Esophagus muscularis mucosa (tissue), 4 donors: Measurements from ENCODE around the gene CDK4. TPM values are rescaled to one million over a fixed set of nuclear protein-coding genes. Genes with fewer than 3 reads are reported as not detected.

Experiments
- DNase-seq: peaks from one replicate; pipeline ENCODE4 v3.0.0-alpha.2; 2017; ENCODE audit errors: extremely low spot score
- H3K27ac ChIP-seq, 4 donors: fragments of 200-600 bp; sonication (generic); replicated peaks in 1 of 4; 1 replicate in 3 of 4; 2 replicates in 1 of 4; pipeline ENCODE4 v1.5.1; 2016 to 2019; ENCODE audit warnings: mild to moderate bottlenecking in 1 of 4
- H3K27me3 ChIP-seq, 4 donors: fragments of 200-600 bp; sonication (generic); one replicate each; pipeline versions ENCODE4 v1.5.1 to v1.6.0; 2016 to 2019
- H3K36me3 ChIP-seq, 4 donors: fragments of 200-600 bp; sonication (generic); one replicate each; pipeline ENCODE4 v1.5.1; 2016 to 2019
- H3K4me1 ChIP-seq, 4 donors: fragments of 200-600 bp; sonication (generic); one replicate each; pipeline ENCODE4 v1.5.1; 2016 to 2019
- H3K4me3 ChIP-seq, 4 donors: fragments of 200-600 bp; sonication (generic); 1 replicate in 2 of 4; 2 replicates in 2 of 4; pipeline ENCODE4 v1.5.1; 2016 to 2019; ENCODE audit warnings: mild to moderate bottlenecking in 4 of 4, moderate library complexity in 1 of 4
- H3K9me3 ChIP-seq, 4 donors: fragments of 200-600 bp; sonication (generic); 1 replicate in 3 of 4; 2 replicates in 1 of 4; pipeline ENCODE4 v1.5.1; 2016 to 2019
- CTCF ChIP-seq, 3 experiments: fragments of 200-600 bp in 2 of 3; fragments of 450-650 bp in 1 of 3; sonication (generic) in 2 of 3; IDR thresholded peaks; one replicate each; pipeline ENCODE4 v1.5.1; 2017 to 2019; ENCODE audit warnings: antibody characterized with exemption in 3 of 3, mild to moderate bottlenecking in 2 of 3, moderate library complexity in 1 of 3
- EP300 ChIP-seq: sonication (generic); formaldehyde crosslinking; IDR thresholded peaks from one replicate; pipeline ENCODE4 v1.6.1; 2017; ENCODE audit warnings: antibody characterized with exemption
- POLR2A ChIP-seq: fragments of 450-650 bp; IDR thresholded peaks from one replicate; pipeline ENCODE4 v1.6.1; 2017; ENCODE audit warnings: antibody characterized with exemption, moderate library complexity, mild to moderate bottlenecking, low read depth
- POLR2AphosphoS5 ChIP-seq, 2 donors: sonication (generic); formaldehyde crosslinking; IDR thresholded peaks; one replicate each; pipeline ENCODE4 v1.6.1; 2017; ENCODE audit warnings: antibody characterized with exemption in 2 of 2
- WGBS: methylation state at CpG from one replicate; pipeline ENCODE4 v1.1.5; 2018; 5-methylcytosine and 5-hydroxymethylcytosine counted together
- intact Hi-C: fragments of 100-400 bp; cut with DNase I; formaldehyde crosslinking; loops from one replicate; pipeline ENCODE4 v1.15.1; 2023
- total RNA-seq, 4 donors: library from RNA; depleted of rRNA; stranded (reverse); fragments of >200 nt; gene quantifications; one replicate each; pipeline versions ENCODE4 v1.1.0 to v1.2.1, GENCODE V29; 2016

Gene CDK4
- 10 to 100 TPM; 43.6 to 85.7 (median 71.3) TPM for total RNA-seq

- peak; percentile 100 for DNase-seq
- Histone ChIP-seq H3K27me3 (no peaks in the 10 kb centered on the region), H3K4me1 (peaks cover 26 to 63% (median 44%) of the 10 kb centered on the region in 4 donors), H3K9me3 (no peaks in the 10 kb centered on the region), H3K4me3 (peak within 1 kb of the TSS; percentile 61 to 91 (median 72)), H3K36me3 (peaks cover 33 to 40% (median 35%) of the 10 kb centered on the region in 4 donors), H3K27ac (peak within 1 kb of the TSS; percentile 80 to 92 (median 90))
- under 1% methylated on average over 33 of the region's 58 CpGs for WGBS
- peak; percentile 89 to 98 for TF ChIP-seq POLR2AphosphoS5 (IDR thresholded peaks at IDR 0.05)
- no peak for TF ChIP-seq EP300
- peak in 1 of 3 experiments; percentile 26 for TF ChIP-seq CTCF (IDR thresholded peaks at IDR 0.05)
- peak; percentile 61 for TF ChIP-seq POLR2A
- intact Hi-C loops: no loop called here
Observed at GRCh38 chr12:57751788-57752667, at the start of gene CDK4. Gene CDK4, minus strand, starts transcription at chr12:57752310. Its CDS starts 593 bp downstream, at chr12:57751717.

GRCh38 chr12:57800965-57801364, 48.9 kb upstream of the CDK4 start:
- Histone ChIP-seq H3K4me3 (no peak overlapping the region), H3K27me3 (no peaks in the 10 kb centered on the region), H3K36me3 (peaks cover 24 to 96% (median 86%) of the 10 kb centered on the region in 4 donors), H3K27ac (no peak overlapping the region), H3K4me1 (peaks cover 4 to 10% (median 5%) of the 10 kb centered on the region in 4 donors), H3K9me3 (no peaks in the 10 kb centered on the region)
- no peak for TF ChIP-seq EP300
- no peak for TF ChIP-seq POLR2A
- no peak for TF ChIP-seq POLR2AphosphoS5 (IDR thresholded peaks at IDR 0.05)
- TF ChIP-seq CTCF (IDR thresholded peaks at IDR 0.05): no peak
- no peak for DNase-seq
- 92% methylated on average over 3 of the region's 3 CpGs for WGBS
- intact Hi-C loops: no loop called here

- no peak for TF ChIP-seq POLR2AphosphoS5 (IDR thresholded peaks at IDR 0.05)
- TF ChIP-seq EP300: no peak
- TF ChIP-seq POLR2A: no peak
- no peak for TF ChIP-seq CTCF (IDR thresholded peaks at IDR 0.05)
- peaks cover 0 to under 1% (median 0%) of the 10 kb centered on the region in 4 donors for H3K4me1 ChIP-seq
- no peak for DNase-seq
- no peak overlapping the region for H3K27ac ChIP-seq
- no peaks in the 10 kb centered on the region for H3K9me3 ChIP-seq
- no peak overlapping the region for H3K4me3 ChIP-seq
- peaks cover 33 to 100% (median 95%) of the 10 kb centered on the region in 4 donors for H3K36me3 ChIP-seq
- intact Hi-C loops: no loop called here
- WGBS: 93% methylated on average over 1 of the region's 1 CpG
- H3K27me3 ChIP-seq: no peaks in the 10 kb centered on the region
Observed at GRCh38 chr12:57797933-57798332, 45.8 kb upstream of the CDK4 start.

- TF ChIP-seq CTCF (IDR thresholded peaks at IDR 0.05): no peak
- no peak for TF ChIP-seq POLR2AphosphoS5 (IDR thresholded peaks at IDR 0.05)
- no peak for TF ChIP-seq EP300
- TF ChIP-seq POLR2A: no peak
- intact Hi-C loops: no loop called here
Observed at GRCh38 chr12:57796996-57797395, 44.9 kb upstream of the CDK4 start.

More at GRCh38 chr12:57796996-57797395, 44.9 kb upstream of the CDK4 start:
- Histone ChIP-seq H3K4me1 (no peaks in the 10 kb centered on the region), H3K9me3 (no peaks in the 10 kb centered on the region), H3K27me3 (no peaks in the 10 kb centered on the region), H3K27ac (no peak overlapping the region), H3K36me3 (peaks cover 33 to 100% (median 94%) of the 10 kb centered on the region in 4 donors), H3K4me3 (no peak overlapping the region)
- DNase-seq: no peak
- 93% methylated on average over 1 of the region's 1 CpG for WGBS
